Heart left ventricle (tissue), 16 donors: Measurements from ENCODE around the gene GNMT. TPM values are rescaled to one million over a fixed set of nuclear protein-coding genes. Genes with fewer than 3 reads are reported as not detected.

Source experiments
- ATAC-seq, 4 donors: fragments of 200-7000 bp; cut with Tn5 transposase; one replicate each; pipeline ENCODE4 v1.9.1; 2020 to 2022; ENCODE audit warnings: moderate library complexity in 4 of 4, mild to moderate bottlenecking in 3 of 4, moderate number of reproducible peaks in 1 of 4
- DNase-seq, 5 donors: peaks; one replicate each; pipeline ENCODE4 v3.0.0-alpha.2; 2020
- H3K27ac ChIP-seq, 12 donors: fragments of 200-600 bp; sonication (generic) in 4 of 12; one replicate each; pipeline versions ENCODE4 v1.5.0 to v1.8.0; 2016 to 2022; ENCODE audit warnings: mild to moderate bottlenecking in 2 of 12
- H3K27me3 ChIP-seq, 9 donors: fragments of 200-600 bp; sonication (generic) in 2 of 9; one replicate each; pipeline versions ENCODE4 v1.5.1 to v1.8.0; 2016 to 2022; ENCODE audit warnings: mild to moderate bottlenecking in 3 of 9
- H3K36me3 ChIP-seq, 9 donors: fragments of 200-600 bp; sonication (generic) in 2 of 9; one replicate each; pipeline versions ENCODE4 v1.5.0 to v1.8.0; 2018 to 2022; ENCODE audit warnings: mild to moderate bottlenecking in 2 of 9
- H3K4me1 ChIP-seq, 12 donors: fragments of 200-600 bp; sonication (generic) in 4 of 12; one replicate each; pipeline versions ENCODE4 v1.5.0 to v1.8.0; 2016 to 2022; ENCODE audit warnings: mild to moderate bottlenecking in 3 of 12
- H3K4me3 ChIP-seq, 12 donors: fragments of 200-600 bp; sonication (generic) in 4 of 12; one replicate each; pipeline versions ENCODE4 v1.5.0 to v1.8.0; 2017 to 2022; ENCODE audit warnings: mild to moderate bottlenecking in 9 of 12, moderate library complexity in 4 of 12
- H3K9me3 ChIP-seq, 12 donors: fragments of 200-600 bp; sonication (generic) in 4 of 12; one replicate each; pipeline versions ENCODE4 v1.5.0 to v1.8.0; 2016 to 2022; ENCODE audit warnings: mild to moderate bottlenecking in 1 of 12
- CTCF ChIP-seq, 12 donors: fragments of 200-600 bp; sonication (generic) in 4 of 12; IDR thresholded peaks; one replicate each; pipeline versions ENCODE4 v1.5.0 to v1.8.0; 2018 to 2022; ENCODE audit warnings: antibody characterized with exemption in 12 of 12, mild to moderate bottlenecking in 5 of 12
- POLR2A ChIP-seq, 2 donors: fragments of 450-650 bp; IDR thresholded peaks; one replicate each; pipeline ENCODE4 v1.6.1; 2017; ENCODE audit warnings: antibody characterized with exemption in 2 of 2, mild to moderate bottlenecking in 2 of 2, moderate library complexity in 2 of 2
- WGBS, 4 donors: extraction: QIAGEN DNeasy Blood & Tissue Kit in 2 of 4; methylation state at CpG; one replicate each; pipeline versions ENCODE4 v1.1.5 to v1.1.7; 2013 to 2018; 5-methylcytosine and 5-hydroxymethylcytosine counted together
- intact Hi-C, 10 donors: fragments of 100-400 bp; cut with DNase I; formaldehyde crosslinking; loops; one replicate each; pipeline versions ENCODE4 v1.11.1 to v1.14.2; 2022
- polyA plus RNA-seq, 2 donors: library from polyadenylated mRNA; stranded (reverse); fragments of 200-250 nt; gene quantifications; one replicate each; pipeline ENCODE4 v1.2.3, GENCODE V29; 2013
- total RNA-seq, 9 donors: library from RNA; depleted of rRNA in 2 of 9; stranded (reverse); fragments of >200 nt in 2 of 9; fragmentation: NEBNext Ultra II Directional in 3 of 9; extraction: Animal tissue kit (Norgen Biotek cat#: 25700) in 3 of 9; gene quantifications; one replicate each; pipeline versions ENCODE4 v1.1.0 to v1.2.4, GENCODE V29; 2016 to 2023
- donor health status: ischemic (EF 13 %, LVEDD 7.1; RV severe dilation, severe dysfunction).
- donor health status: healthy with polysubstance abuse.
- donor health status: DM: no; HTN: yes; CAD: no.
- donor health status: DM: no; HTN: no; CAD: no.
- donor health status: ischemic (EF 25% LVEDD 6.9; RV normal size, moderate dysfunction).
- donor health status: ischemic (EF 25% LVEDD 5.7; RV mildly dilated, moderate dysfunction).
- donor health status: healthy.
- donor health status: DM: yes; HTN: yes; CAD: no.
- donor health status: ischemic (EF 35%, LVEDD 5.7; RV mildly dilated, moderate dysfunction).
- donor health status: nonischemic (EF 11% LVEDD 7.7; RV severe dilation, severe dysfunction).
- donor health status: DM: yes; HTN: yes; CAD: no.
- donor health status: PGD.
- donor health status: ischemic (EF 29% LVEDD 5.4; RV normal size, mild dysfunction).
- donor health status: nonischemic (EF 23%, LVEDD 6.1; RV moderate dilation, normal function).

GNMT gene
- total and polyA plus RNA-seq, 11 donors = 0.36 to 32.0 (median 1.9) TPM

- 92 to 93% (median 93%) methylated on average over 11 to 13 of the region's 13 CpGs for WGBS, 4 donors
These were observed 2.1 kb downstream of the GNMT start for GRCh38 chr6:42962502-42963178.

DNA sequence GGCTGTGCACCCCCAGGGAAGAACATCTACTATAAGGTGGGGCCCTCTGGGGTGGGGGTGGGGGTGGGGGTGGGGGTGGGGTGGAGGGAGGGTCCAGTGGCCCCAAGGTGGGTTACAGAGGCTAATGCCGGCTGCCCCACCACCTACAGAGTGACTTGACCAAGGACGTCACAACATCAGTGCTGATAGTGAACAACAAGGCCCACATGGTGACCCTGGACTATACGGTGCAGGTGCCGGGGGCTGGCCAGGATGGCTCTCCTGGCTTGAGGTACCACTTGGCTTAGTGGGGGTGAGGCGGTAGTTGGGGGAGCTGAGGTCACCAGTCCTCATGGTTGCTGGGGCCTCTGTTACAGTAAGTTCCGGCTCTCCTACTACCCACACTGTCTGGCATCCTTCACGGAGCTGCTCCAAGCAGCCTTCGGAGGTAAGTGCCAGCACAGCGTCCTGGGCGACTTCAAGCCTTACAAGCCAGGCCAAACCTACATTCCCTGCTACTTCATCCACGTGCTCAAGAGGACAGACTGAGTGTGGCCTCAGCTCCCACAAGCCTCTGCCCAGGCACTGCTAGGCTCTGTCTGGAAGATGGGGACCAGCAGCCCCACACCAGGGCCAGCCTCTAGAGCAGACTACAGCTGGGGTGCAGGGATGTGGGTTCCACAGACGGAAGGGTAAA, 2.8 kb downstream of the GNMT start:
- H3K27ac ChIP-seq = no peak overlapping the region

More at GRCh38 chr6:42962502-42963178, 2.1 kb downstream of the GNMT start:
- TF ChIP-seq CTCF (IDR thresholded peaks at IDR 0.05) (no peak), POLR2A (IDR thresholded peaks at IDR 0.05) (no peak)
- no peak overlapping the region for H3K4me3 ChIP-seq
- peaks cover 4 to 18% (median 13%) of the 10 kb centered on the region in 12 donors for H3K4me1 ChIP-seq
- H3K9me3 ChIP-seq = no peaks in the 10 kb centered on the region
- peak in 1 of 5 donors; percentile 37 for DNase-seq
- peaks cover 0 to 51% (median 37%) of the 10 kb centered on the region in 9 donors for H3K36me3 ChIP-seq
- H3K27ac ChIP-seq = no peak overlapping the region
- H3K27me3 ChIP-seq = peaks cover 0 to 6% (median 0%) of the 10 kb centered on the region in 9 donors
- intact Hi-C loops = no loop called here
- ATAC-seq = no peak

DNA sequence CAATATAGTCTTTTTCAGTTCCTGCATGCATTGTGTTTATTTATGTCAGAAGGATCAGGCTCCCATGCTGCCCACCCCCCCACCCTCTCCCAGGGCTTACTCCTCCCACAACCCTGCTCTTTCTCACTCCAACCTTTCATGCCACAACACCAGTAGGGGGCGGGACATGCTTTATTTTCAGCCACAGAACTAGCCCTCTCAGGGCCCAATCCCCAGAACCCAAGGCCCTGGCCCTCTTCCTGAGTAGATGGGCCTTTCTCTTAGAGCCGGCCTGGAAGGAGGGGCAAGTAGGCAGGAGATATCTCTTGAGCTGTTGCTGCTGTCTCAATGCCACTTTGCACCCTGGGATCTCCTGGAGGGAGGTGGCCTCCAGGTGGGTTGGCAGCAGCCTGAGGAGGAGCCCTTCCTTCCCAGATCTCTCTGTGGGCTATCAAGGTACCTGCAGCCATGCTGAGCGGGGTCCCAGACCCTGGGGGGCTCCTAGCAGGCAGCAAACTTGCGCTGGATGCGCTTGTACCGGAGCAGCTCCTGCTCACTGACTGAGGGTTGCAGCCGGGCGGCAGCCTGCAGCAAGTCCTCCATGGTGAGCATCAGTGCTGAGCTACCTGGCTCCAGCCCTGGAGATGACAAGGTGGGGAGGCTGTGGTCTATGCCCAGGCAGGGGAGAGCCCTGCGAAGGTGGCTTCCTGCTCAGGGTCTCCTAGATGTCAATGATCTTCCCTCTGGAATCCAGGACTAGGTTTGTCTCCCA, 3.5 kb downstream of the GNMT start:
- Histone ChIP-seq H3K9me3 (no peaks in the 10 kb centered on the region), H3K36me3 (peaks cover 0 to 65% (median 47%) of the 10 kb centered on the region in 9 donors), H3K27ac (no peak overlapping the region), H3K27me3 (peaks cover 0 to 6% (median 0%) of the 10 kb centered on the region in 9 donors), H3K4me1 (peaks cover 4 to 18% (median 13%) of the 10 kb centered on the region in 12 donors), H3K4me3 (no peak overlapping the region)
- ATAC-seq = no peak
- DNase-seq = no peak
- TF ChIP-seq POLR2A (IDR thresholded peaks at IDR 0.05) = no peak
- TF ChIP-seq CTCF (IDR thresholded peaks at IDR 0.05) = peak in 2 of 12 donors; percentile 8 to 10
- 87 to 90% (median 88%) methylated on average over 4 to 9 of the region's 9 CpGs for WGBS, 4 donors
- intact Hi-C loops = no loop called here

More for the DNA sequence above, 2.8 kb downstream of the GNMT start:
- DNase-seq (peak in 1 of 5 donors; percentile 23), ATAC-seq (no peak)
- H3K27me3 ChIP-seq = peaks cover 0 to 6% (median 0%) of the 10 kb centered on the region in 9 donors
- no peak for TF ChIP-seq CTCF (IDR thresholded peaks at IDR 0.05)
- TF ChIP-seq POLR2A (IDR thresholded peaks at IDR 0.05) = no peak
- 83 to 89% (median 86%) methylated on average over 9 to 12 of the region's 12 CpGs for WGBS, 4 donors
- peaks cover 0 to 57% (median 40%) of the 10 kb centered on the region in 9 donors for H3K36me3 ChIP-seq
- H3K9me3 ChIP-seq = no peaks in the 10 kb centered on the region
- H3K4me1 ChIP-seq = peaks cover 4 to 18% (median 13%) of the 10 kb centered on the region in 12 donors
- intact Hi-C loops = no loop called here
- no peak overlapping the region for H3K4me3 ChIP-seq

- no peak for TF ChIP-seq CTCF (IDR thresholded peaks at IDR 0.05)
- TF ChIP-seq POLR2A (IDR thresholded peaks at IDR 0.05) = no peak
- Histone ChIP-seq H3K4me1 (peaks cover 0 to 9% (median 0%) of the 10 kb centered on the region in 12 donors), H3K27me3 (no peaks in the 10 kb centered on the region), H3K27ac (no peak overlapping the region), H3K4me3 (no peak overlapping the region), H3K9me3 (no peaks in the 10 kb centered on the region), H3K36me3 (peaks cover 0 to 83% (median 55%) of the 10 kb centered on the region in 9 donors)
- no peak for ATAC-seq
- no peak for DNase-seq
- 81 to 83% (median 81%) methylated on average over 7 of the region's 7 CpGs for WGBS, 4 donors
- intact Hi-C loops = no loop called here
These were observed 6.0 kb downstream of the GNMT start for GRCh38 chr6:42966571-42966970.
